Activated CD8-positive, alpha-beta memory T cell treated with anti-CD3 and anti-CD28 coated beads for 48 hours (primary cell): Measurements from ENCODE around the gene TBC1D2.
"Not testable (repeated sequence)": the region's sequence is repeated elsewhere in the genome, so short reads cannot be mapped to it uniquely, and the experiment has no call there.

Experiments
- DNase-seq, 3 experiments: peaks; one replicate each; pipeline ENCODE4 v3.0.0-alpha.2; 2020; ENCODE audit warnings: low read depth in 2 of 3, low spot score in 2 of 3

The TBC1D2 gene, protein sequence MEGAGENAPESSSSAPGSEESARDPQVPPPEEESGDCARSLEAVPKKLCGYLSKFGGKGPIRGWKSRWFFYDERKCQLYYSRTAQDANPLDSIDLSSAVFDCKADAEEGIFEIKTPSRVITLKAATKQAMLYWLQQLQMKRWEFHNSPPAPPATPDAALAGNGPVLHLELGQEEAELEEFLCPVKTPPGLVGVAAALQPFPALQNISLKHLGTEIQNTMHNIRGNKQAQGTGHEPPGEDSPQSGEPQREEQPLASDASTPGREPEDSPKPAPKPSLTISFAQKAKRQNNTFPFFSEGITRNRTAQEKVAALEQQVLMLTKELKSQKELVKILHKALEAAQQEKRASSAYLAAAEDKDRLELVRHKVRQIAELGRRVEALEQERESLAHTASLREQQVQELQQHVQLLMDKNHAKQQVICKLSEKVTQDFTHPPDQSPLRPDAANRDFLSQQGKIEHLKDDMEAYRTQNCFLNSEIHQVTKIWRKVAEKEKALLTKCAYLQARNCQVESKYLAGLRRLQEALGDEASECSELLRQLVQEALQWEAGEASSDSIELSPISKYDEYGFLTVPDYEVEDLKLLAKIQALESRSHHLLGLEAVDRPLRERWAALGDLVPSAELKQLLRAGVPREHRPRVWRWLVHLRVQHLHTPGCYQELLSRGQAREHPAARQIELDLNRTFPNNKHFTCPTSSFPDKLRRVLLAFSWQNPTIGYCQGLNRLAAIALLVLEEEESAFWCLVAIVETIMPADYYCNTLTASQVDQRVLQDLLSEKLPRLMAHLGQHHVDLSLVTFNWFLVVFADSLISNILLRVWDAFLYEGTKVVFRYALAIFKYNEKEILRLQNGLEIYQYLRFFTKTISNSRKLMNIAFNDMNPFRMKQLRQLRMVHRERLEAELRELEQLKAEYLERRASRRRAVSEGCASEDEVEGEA

GRCh38 chr9:98255578-98256296 is at the start of gene TBC1D2:
TBC1D2 (minus strand) TSS chr9:98255649; CDS start chr9:98255541, 108 bp downstream.
- DNase-seq = peak; percentile 92 to 96 (median 93)

GRCh38 chr9:98304381-98304780 is 48.9 kb upstream of the TBC1D2 start:
- no peak for DNase-seq

- no peak for DNase-seq
These were observed 48.2 kb upstream of the TBC1D2 start for GRCh38 chr9:98303633-98304125.

- DNase-seq = no peak
These were observed 47.6 kb upstream of the TBC1D2 start for GRCh38 chr9:98302938-98303632.

DNA sequence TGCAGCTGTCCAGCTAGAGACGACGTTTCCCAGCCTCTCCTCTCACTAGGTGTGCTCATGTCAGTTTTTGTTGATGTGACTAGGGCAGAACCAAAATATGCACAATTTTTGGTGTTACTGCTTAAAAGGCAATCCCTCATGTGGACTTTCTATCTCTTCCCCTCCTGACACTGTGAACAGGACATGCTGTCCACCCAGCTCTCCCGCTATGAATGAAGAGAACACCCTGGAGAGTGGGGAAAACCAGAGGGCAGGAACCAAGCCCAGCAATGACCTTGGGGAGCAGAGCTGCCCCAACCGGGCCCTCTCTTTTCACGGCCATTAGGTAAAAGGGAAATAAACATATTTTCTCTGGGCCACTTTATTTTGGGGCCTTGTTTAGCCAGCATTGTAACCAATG is 46.7 kb upstream of the TBC1D2 start:
- no peak for DNase-seq

DNA sequence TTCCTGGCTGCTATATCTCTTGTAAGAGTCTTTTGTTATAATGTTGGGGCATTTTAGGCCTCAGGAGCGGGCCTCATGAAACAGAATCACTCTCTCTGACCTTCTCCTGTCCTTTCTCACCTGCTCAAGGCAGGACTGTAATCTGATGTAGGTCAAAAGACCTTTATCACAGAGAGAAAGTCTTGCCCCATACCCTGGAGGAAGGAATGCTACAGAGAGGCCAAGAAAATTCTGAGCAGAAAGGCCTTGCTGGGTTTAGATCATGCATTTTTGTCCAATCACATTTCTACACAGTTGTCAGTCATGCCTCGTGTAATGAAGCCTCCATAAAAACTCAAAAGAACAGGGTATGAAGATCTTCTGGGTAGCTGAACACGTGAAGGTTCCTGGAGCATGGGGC is 45.2 kb upstream of the TBC1D2 start:
- no peak for DNase-seq

- DNase-seq = no peak
These were observed 43.0 kb upstream of the TBC1D2 start for GRCh38 chr9:98298476-98298875.

- DNase-seq = no peak
These were observed 40.4 kb upstream of the TBC1D2 start for GRCh38 chr9:98295824-98296223.

- DNase-seq = no peak
These were observed 36.4 kb upstream of the TBC1D2 start for GRCh38 chr9:98291820-98292219.

GRCh38 chr9:98290411-98290810 is 35.0 kb upstream of the TBC1D2 start:
- no peak for DNase-seq

DNA sequence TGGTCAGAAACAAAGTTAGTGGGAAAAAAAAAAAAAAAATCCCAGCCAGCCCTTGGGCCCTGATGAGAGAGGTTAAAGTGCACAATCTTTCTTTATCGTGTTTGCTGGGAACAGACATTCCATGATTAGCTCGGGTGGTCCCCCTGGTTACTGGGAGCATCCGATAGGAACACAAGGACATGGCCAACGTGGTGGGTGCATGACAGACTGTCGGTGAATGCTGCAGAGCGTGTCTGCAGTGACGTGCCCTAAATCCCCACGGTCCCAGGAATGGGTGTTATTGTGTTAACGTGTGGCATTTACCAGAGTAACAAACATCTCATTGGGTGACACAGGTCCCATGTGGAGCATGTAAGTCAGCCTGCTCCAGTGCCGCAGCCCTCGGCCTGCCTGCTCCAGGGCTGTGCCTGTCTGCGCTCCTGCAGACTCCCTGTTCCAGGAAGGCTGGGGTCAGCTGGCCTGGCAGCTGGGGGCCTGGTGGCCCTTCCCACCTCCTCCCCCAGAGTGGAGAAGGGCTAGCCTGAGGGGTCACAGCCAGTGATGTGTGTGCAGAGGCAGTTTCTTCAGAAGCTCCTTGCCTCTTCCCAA is 34.3 kb upstream of the TBC1D2 start:
- DNase-seq = no peak

DNA sequence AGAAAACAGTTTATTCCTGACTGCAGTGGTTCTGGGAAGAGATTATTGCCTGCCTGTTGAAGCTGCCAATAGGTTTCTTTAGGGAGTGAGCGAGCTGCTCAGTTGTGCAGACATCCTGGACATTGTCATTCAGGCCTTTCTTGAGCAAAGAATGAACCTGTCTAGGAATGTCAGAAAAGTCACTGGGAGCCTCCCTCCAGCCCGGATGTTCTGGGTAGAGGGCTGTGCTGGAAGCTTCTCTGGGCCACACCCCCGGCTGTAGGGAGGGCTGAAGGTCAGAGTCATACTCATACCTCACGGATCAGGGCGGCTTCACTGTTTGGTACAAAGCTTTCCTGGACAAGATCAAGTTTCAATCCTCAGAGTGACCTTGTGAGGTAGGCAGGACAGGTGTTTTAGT is 33.4 kb upstream of the TBC1D2 start:
- DNase-seq = no peak

DNA sequence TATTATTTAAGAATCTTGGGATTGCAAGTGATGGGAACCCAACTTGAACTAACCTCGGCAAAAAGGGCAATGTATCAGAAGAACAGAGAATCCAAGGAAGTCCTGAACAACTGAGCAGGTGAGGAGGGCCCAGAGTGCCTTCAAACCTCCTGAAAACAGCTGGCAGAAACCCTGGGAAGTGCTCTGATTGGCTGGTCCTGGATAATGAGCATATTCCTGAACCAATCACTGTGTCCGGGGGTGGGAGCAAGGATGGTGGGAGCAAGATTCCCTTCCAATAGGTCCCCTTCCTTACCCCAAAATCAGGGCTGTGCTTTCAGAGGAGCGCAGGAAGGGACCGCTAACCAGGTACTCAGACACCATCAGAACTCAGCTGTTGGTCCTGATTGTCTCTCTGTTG is 31.9 kb upstream of the TBC1D2 start:
- DNase-seq = no peak

DNA sequence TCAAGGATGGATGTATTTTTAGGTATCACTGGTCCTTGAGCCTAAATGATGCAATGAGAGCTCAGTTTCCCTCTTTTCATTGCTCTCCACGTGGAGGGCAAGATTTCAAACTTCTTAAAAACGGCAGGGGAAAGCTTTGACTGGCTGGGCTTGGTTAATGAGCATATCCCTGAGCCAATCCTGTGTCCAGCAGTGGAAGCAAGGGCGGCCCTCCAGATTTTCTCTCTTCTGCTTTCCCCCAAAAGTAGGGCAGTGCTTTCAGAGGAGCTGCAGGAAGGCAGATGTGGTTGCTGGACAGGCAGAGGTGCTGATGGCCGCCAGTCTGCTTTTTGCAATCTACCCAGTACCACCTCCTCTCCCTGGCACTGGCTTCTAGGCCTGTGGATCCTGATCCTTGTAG is 30.0 kb upstream of the TBC1D2 start:
- DNase-seq = no peak

DNA sequence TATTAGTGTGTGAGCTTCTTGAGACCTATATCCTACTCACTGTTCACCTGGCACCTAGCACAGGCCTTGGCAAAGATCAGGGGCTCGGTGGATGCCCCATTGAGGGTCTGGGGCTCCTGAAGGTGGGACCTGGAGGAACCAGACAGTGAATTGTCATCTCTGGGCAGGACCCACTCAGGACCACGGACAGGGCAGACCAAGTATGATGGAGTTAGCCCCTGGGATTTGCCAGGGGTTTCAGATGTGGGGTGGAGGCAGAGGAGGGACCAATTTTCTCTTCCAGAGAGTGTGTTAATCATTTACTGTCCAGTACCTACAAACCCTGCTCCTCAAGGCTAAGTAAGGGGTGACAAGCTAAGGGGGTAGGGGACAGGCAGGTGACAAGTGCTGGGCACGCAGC is 29.3 kb upstream of the TBC1D2 start:
- DNase-seq = no peak

DNA sequence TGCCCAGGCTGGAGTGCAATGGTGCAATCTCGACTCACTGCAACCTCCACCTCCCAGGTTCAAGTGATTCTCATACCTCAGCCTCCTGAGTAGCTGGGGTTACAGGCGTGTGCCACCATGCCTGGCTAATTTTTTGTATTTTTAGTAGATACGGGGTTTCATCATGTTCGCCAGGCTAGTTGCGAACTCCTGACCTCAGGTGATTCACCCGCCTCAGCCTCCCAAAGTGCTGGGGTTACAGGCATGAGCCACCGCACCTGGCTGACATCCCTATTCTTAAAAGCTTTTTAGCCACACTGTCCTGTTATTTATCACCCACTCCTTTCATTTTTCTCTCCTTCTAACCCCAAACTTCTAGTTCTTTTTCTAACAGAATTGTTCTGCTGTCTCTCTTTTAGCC is 27.7 kb upstream of the TBC1D2 start:
- DNase-seq = not testable (repeated sequence)

DNA sequence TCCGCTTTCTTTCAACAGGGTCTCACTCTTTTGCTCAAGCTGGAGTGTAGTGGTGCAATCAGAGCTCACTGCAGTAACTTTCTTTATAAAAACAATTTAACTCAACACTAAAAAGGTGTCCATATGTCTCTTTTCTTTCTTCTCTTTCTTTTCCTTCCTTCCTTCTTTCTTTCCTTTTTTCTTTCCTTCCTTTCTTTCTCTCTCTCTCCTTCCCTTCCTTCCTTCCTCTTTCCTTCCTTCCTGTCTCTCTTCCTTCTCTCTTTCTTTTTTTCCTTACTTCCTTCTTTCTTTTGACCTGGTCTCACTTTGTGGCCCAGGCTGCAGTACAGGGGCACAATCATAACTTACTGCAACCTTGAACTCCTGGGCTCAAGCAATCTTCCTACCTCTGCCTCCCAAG is 25.8 kb upstream of the TBC1D2 start:
- no peak for DNase-seq

DNA sequence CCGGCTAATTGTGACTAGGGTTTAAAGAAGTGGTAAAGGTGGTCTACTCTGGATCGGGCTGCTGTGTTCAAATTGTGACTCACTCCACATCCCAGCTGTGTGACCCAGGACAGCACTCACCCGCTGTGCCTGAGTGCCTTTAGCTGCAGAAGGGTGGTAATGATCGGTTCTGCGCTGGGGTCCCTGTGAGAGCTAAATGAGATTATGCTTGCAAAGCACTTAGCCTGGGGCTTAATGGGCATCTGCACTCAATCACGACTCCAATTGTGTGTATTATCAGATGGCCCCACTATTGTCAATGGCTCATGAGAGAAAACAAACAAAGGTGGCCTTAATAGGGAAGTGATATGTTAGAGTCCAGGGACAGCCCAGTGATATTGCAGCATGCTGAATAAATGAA is 25.1 kb upstream of the TBC1D2 start:
- DNase-seq = no peak

- no peak for DNase-seq
These were observed 24.7 kb upstream of the TBC1D2 start for GRCh38 chr9:98280162-98280561.

DNA sequence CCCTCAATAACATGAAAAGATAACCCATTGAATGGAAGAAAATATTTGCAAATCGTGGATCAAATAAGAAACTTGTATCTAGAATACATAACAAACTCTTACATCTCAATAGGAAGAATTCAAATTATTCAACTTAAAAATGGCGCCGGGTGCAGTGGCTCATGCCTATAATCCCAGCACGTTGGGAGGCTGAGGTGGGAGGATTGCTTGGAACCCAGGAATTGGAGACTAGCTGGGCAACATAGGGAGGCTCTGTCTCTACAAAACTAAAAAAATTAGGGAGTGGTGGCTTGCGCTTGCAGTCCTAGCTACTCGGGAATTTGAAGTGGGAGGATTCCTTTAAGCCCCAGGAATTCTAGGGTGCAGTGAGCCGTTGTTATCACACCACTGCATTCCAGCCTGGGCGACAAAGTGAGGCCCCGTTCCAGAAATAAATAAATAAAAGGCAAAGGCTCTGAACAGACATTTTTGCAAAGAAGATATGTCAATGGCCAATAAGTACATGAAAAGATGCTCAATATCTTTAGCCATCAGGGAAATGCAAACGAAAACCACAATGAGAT is 21.5 kb upstream of the TBC1D2 start:
- DNase-seq = no peak
